Measurements from ENCODE around the gene NPAS3. TPM values are rescaled to one million over a fixed set of nuclear protein-coding genes. Genes with fewer than 3 reads are reported as not detected.

NPAS3 gene
- total and polyA plus RNA-seq, 10 donors: 0.13 to 9.5 (median 2.9) TPM

DNA sequence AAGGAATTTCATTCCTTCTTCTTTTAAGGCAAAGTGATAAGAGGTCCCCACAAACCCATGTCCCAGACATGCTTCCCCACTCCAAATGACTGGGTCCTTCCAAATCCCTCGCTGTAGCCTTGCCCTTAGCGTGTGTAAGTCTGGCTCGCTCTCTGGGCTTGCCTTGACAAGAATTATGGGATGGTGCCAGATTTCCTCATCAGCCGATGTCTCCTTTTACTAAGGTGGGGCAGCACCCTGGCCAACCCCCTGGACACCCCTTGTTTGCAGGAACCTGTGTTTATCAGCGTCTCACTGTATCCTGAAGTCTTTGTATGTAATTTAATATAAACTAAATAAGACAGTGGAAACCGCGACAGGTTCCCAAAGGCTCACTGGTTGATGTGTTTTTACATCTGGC, 518.9 kb downstream of the NPAS3 start:
- no peaks in the 10 kb centered on the region for H3K9me3 ChIP-seq
- H3K36me3 ChIP-seq: no peaks in the 10 kb centered on the region
- H3K27me3 ChIP-seq (replicated peaks in 1 of 7): no peaks in the 10 kb centered on the region
- no peak overlapping the region for H3K4me3 ChIP-seq
- no peak for DNase-seq
- intact Hi-C loops (cut with DNase I; ENCODE audit: low total_unique reads): no loop called here
- no peaks in the 10 kb centered on the region for H3K4me1 ChIP-seq
- 86 to 95% (median 90%) methylated on average over 7 of the region's 7 CpGs for WGBS, 5 donors
- no peak overlapping the region for H3K27ac ChIP-seq
- TF ChIP-seq POLR2A (IDR thresholded peaks at IDR 0.05) (no peak), POLR2AphosphoS5 (IDR thresholded peaks at IDR 0.05) (no peak)
- TF ChIP-seq, protein P1, sequence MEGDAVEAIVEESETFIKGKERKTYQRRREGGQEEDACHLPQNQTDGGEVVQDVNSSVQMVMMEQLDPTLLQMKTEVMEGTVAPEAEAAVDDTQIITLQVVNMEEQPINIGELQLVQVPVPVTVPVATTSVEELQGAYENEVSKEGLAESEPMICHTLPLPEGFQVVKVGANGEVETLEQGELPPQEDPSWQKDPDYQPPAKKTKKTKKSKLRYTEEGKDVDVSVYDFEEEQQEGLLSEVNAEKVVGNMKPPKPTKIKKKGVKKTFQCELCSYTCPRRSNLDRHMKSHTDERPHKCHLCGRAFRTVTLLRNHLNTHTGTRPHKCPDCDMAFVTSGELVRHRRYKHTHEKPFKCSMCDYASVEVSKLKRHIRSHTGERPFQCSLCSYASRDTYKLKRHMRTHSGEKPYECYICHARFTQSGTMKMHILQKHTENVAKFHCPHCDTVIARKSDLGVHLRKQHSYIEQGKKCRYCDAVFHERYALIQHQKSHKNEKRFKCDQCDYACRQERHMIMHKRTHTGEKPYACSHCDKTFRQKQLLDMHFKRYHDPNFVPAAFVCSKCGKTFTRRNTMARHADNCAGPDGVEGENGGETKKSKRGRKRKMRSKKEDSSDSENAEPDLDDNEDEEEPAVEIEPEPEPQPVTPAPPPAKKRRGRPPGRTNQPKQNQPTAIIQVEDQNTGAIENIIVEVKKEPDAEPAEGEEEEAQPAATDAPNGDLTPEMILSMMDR (IDR thresholded peaks at IDR 0.05 in 8 of 11, conservative IDR thresholded peaks at IDR 0.05 in 3 of 11): no peak

DNA sequence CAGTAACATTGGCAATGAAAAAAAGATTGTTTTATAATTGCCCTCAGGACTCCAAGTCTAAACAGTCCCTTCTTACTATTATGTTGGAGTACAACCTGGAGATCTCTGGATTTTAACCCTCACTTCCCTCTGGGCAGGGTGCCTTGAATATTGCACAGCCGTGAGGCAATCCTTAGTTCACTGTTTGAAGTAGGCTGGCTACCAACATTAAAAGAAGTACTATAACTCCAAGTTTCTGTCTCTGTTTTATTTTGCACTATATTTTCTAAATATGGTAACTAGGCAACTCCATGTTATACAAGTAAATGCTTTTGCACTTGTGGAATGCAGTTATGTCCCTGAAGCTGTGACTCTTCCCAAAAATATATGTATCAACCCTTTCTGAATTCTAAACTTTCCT, 521.5 kb downstream of the NPAS3 start:
- Histone ChIP-seq H3K4me3 (no peak overlapping the region), H3K27me3 (replicated peaks in 1 of 7) (no peaks in the 10 kb centered on the region), H3K36me3 (no peaks in the 10 kb centered on the region), H3K27ac (no peak overlapping the region), H3K9me3 (no peaks in the 10 kb centered on the region), H3K4me1 (no peaks in the 10 kb centered on the region)
- no peak for DNase-seq
- 80 to 92% (median 83%) methylated on average over 1 of the region's 1 CpG for WGBS, 5 donors
- TF ChIP-seq, protein P1 (IDR thresholded peaks at IDR 0.05 in 8 of 11, conservative IDR thresholded peaks at IDR 0.05 in 3 of 11): no peak
- no peak for TF ChIP-seq POLR2AphosphoS5 (IDR thresholded peaks at IDR 0.05)
- TF ChIP-seq POLR2A (IDR thresholded peaks at IDR 0.05): no peak
- intact Hi-C loops (cut with DNase I; ENCODE audit: low total_unique reads): no loop called here

DNA sequence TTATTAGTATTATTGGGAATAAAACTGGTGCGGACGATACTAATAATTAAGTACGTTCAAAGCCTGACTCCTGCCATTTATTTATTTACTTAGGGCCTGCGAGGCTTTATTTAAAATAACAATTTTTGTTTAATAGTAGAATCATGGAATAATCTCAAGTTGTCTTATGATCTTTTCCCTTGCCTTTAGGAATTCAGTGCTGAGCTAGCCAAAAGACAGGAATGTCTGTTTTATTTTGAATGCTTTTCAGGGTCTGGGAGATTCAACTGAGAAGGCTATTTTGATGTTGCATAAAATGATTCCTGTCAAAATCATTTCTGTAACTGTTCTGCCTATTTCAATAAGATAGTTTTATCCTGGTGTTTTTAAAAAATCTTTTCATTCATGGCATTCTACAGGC, 522.4 kb downstream of the NPAS3 start:
- Histone ChIP-seq H3K36me3 (no peaks in the 10 kb centered on the region), H3K27ac (no peak overlapping the region), H3K9me3 (no peaks in the 10 kb centered on the region), H3K4me1 (no peaks in the 10 kb centered on the region), H3K4me3 (no peak overlapping the region), H3K27me3 (replicated peaks in 1 of 7) (no peaks in the 10 kb centered on the region)
- intact Hi-C loops (cut with DNase I; ENCODE audit: low total_unique reads): no loop called here
- TF ChIP-seq POLR2A (IDR thresholded peaks at IDR 0.05): no peak
- TF ChIP-seq POLR2AphosphoS5 (IDR thresholded peaks at IDR 0.05): no peak
- TF ChIP-seq, protein P1 (IDR thresholded peaks at IDR 0.05 in 8 of 11, conservative IDR thresholded peaks at IDR 0.05 in 3 of 11): no peak
- DNase-seq: no peak
- 85 to 97% (median 91%) methylated on average over 4 of the region's 4 CpGs for WGBS, 5 donors

DNA sequence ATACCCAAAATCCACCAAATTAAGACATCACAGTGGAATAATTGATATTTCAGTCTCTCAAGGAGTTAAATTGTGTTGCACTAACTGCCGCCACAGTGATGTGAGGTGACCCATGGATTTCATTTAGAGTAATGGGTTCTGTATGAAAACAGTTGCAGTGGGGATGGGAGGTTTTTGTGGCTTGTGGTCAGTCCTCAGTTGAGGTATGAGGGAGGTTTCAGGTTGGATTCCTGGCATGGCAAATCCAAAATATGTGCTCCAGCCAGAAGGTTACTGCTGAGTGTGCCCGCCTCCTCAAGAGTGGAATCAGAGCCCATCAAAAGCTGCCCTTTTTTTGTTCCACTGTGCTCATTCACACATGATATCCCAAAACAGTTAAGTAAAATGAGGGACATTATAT, 525.1 kb downstream of the NPAS3 start:
- intact Hi-C loops (cut with DNase I; ENCODE audit: low total_unique reads): no loop called here

More for the DNA sequence above, 525.1 kb downstream of the NPAS3 start:
- H3K36me3 ChIP-seq: no peaks in the 10 kb centered on the region
- TF ChIP-seq, protein P1 (IDR thresholded peaks at IDR 0.05 in 8 of 11, conservative IDR thresholded peaks at IDR 0.05 in 3 of 11): no peak
- TF ChIP-seq POLR2AphosphoS5 (IDR thresholded peaks at IDR 0.05): no peak
- no peak for TF ChIP-seq POLR2A (IDR thresholded peaks at IDR 0.05)
- no peak overlapping the region for H3K27ac ChIP-seq
- 87 to 97% (median 93%) methylated on average over 2 of the region's 2 CpGs for WGBS, 5 donors
- no peak overlapping the region for H3K4me3 ChIP-seq
- H3K27me3 ChIP-seq (replicated peaks in 1 of 7): no peaks in the 10 kb centered on the region
- no peak for DNase-seq
- H3K4me1 ChIP-seq: no peaks in the 10 kb centered on the region
- H3K9me3 ChIP-seq: no peaks in the 10 kb centered on the region
